HG02610 (cell line): ENCODE data around the gene ALKBH3.

Experiments used
- ATAC-seq: cut with Tn5 transposase; IDR thresholded peaks from one replicate; pipeline ENCODE4 v1.9.1; 2021; ENCODE audit warnings: mild to moderate bottlenecking, moderate library complexity; ENCODE audit not compliant: unreplicated experiment

ALKBH3 gene

DNA sequence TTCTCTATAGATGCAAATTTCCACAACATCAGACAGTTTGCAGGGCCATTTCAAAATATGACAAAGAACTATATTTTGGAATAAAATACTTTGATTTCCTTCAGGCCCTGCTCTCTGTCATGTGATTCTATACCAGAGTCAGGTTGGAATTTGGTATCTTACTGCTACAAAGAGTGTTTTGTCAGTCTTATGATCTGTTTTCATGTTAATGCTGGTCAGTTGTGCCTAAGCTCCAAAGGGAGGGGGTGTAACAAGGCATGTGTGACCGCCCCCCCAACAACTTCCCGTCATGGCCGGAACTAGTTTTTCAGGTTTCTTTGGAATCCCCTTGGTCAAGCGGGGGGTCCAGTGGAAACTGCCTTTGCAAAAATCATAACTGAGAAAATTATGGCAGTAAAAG, 76.9 kb downstream of the ALKBH3 start:
- no peak for ATAC-seq

- ATAC-seq, result no peak
Measured at GRCh38 chr11:43959321-43959995, 78.8 kb downstream of the ALKBH3 start.

- ATAC-seq, result no peak
Measured at GRCh38 chr11:43962383-43963278, 82.0 kb downstream of the ALKBH3 start.

DNA sequence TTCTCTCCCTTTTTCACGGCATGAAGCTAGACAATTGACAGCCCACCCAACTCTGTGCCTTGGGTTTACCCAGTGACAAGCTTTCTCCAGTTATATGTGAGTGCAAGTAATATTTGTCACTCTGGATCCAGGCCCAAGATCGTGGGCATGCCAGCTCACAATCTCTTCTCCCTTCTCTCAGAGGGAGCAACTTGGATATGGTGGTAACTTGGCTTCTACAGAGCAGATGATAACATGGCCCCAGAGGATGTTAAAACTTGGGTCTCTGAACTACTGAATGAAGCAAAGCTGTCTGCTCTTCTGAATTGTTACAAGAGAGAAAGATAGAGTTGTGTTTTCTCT, 82.6 kb downstream of the ALKBH3 start:
- ATAC-seq, result no peak

DNA sequence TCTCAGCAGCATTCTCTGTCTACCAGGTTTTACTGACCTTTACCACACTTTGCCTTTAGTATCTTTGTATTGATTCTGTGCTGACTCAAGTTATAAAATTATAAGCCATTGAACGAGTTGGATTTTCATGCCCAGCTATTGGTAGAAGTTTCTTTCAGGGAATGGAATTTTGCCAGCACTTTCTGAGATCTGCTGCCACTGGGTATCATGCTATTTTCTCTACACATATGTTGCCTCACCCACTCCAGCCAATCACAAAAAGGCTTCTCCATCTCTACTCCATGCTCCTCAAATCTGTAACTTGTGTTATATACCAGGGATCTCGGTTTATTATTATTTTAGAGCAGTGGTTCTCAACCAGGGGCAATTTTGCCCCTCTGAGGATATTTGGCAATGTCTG, 87.0 kb downstream of the ALKBH3 start:
- ATAC-seq, result no peak

DNA sequence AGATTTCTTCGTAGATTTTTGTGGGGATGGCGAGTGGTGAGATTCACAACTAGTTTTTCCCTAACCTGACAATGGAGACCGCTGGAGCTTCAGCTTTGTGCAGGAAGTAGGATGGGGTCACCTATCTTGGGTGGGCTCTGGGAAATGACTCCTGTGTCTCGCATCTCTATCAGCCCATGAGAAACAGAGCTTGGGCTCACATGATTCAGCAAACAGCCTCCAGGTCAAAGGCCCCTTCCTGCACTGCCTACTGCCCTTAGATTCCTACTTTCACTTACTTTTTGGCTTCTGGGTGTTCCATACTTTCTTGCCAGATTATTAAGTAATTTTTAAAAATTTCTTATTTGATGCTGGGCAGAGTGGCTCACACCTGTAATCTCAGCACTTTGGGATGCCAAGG, 88.1 kb downstream of the ALKBH3 start:
- no peak for ATAC-seq

- ATAC-seq, result no peak
Measured at GRCh38 chr11:43969543-43969942, 88.9 kb downstream of the ALKBH3 start.
